NCI-H2029 treated with DMSO at 0.1 percent for 48 hours (cell line): ENCODE results near the gene TRIM41.
"Not testable (repeated sequence)": the region's sequence is repeated elsewhere in the genome, so short reads cannot be mapped to it uniquely, and the experiment has no call there.

ENCODE experiments used
- DNase-seq: peaks from one replicate; lab custom pipeline; 2025; lab: John Stamatoyannopoulos, UW

The TRIM41 gene

GRCh38 chr5:181210698-181211097, 12.4 kb upstream of the TRIM41 start:
- not testable (repeated sequence) for DNase-seq

- no peak for DNase-seq
Measured at GRCh38 chr5:181211208-181211607, 11.9 kb upstream of the TRIM41 start.

GRCh38 chr5:181212080-181212479, 11.0 kb upstream of the TRIM41 start:
- DNase-seq, result no peak

GRCh38 chr5:181212934-181213333, 10.1 kb upstream of the TRIM41 start:
- DNase-seq, result no peak

GRCh38 chr5:181214249-181214648, 8.8 kb upstream of the TRIM41 start:
- not testable (repeated sequence) for DNase-seq

GRCh38 chr5:181215997-181216989, 6.8 kb upstream of the TRIM41 start:
- no peak for DNase-seq

- no peak for DNase-seq
Measured at GRCh38 chr5:181217111-181217802, 5.8 kb upstream of the TRIM41 start.

GRCh38 chr5:181217803-181218062, 5.3 kb upstream of the TRIM41 start:
- DNase-seq, result no peak

GRCh38 chr5:181218795-181219124, 4.3 kb upstream of the TRIM41 start:
- no peak for DNase-seq

- no peak for DNase-seq
Measured at GRCh38 chr5:181219262-181220177, 3.6 kb upstream of the TRIM41 start.

GRCh38 chr5:181220178-181220515, 2.9 kb upstream of the TRIM41 start:
- no peak for DNase-seq

GRCh38 chr5:181221105-181221791, 1.8 kb upstream of the TRIM41 start:
- DNase-seq, result no peak

- no peak for DNase-seq
Measured at GRCh38 chr5:181221792-181222629, 1.1 kb upstream of the TRIM41 start.

- DNase-seq, result no peak
Measured at GRCh38 chr5:181222630-181223057, 437 bp upstream of the TRIM41 start.

- no peak for DNase-seq
Measured at GRCh38 chr5:181223729-181224389, 778 bp downstream of the TRIM41 start.

GRCh38 chr5:181224390-181225229, 1.5 kb downstream of the TRIM41 start:
- no peak for DNase-seq

- DNase-seq, result no peak
Measured at GRCh38 chr5:181229996-181230395, 6.9 kb downstream of the TRIM41 start.

- DNase-seq, result no peak
Measured at GRCh38 chr5:181230551-181230950, 7.5 kb downstream of the TRIM41 start.

GRCh38 chr5:181231432-181231831, 8.4 kb downstream of the TRIM41 start:
- DNase-seq, result no peak

- DNase-seq, result no peak
Measured at GRCh38 chr5:181232593-181232992, 9.5 kb downstream of the TRIM41 start.
